ENCODE data around the gene DHCR24.

Gene DHCR24

DNA sequence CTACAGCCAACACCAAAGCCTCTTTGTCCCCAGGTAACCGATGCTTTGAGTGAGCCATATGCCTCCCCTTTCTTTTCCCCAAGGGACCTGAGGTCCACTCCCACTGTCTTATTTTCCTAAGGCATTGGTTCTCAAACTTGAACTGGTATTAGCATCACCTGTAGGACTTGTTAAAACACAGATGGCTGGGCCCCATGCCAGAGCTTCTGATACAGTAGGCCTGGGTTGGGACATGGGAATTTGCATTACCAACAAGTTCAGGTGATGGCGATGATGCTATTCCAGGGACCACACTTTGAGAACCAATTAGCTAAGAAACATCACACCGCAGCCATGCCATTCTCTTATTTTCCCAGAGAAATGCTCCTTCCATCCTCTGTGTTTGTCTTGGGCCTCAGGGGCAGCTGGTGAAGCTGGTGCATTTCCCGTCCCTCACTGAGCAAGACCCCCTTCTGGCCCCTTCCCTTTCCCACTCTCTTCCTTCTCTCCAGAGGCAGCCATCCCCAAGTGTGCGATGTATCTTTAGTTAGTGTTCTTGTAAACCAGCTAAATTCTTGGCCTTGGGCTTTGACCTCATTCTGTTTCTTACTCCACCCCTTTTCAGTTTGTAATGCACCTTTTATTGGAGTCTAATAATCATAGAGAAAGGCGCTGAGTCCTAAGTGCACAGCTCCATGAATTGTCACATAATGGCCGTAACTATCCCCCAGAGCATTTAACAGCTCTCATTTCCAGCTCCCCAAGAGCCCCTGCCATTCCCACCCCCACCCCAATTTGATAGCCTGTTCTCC, 71.7 kb downstream of the DHCR24 start:
- no peak for DNase-seq (ENCODE audit: low read depth)

- no peak for DNase-seq (ENCODE audit: low read depth)
These were observed 72.4 kb downstream of the DHCR24 start for GRCh38 chr1:54814571-54814970.

DNA sequence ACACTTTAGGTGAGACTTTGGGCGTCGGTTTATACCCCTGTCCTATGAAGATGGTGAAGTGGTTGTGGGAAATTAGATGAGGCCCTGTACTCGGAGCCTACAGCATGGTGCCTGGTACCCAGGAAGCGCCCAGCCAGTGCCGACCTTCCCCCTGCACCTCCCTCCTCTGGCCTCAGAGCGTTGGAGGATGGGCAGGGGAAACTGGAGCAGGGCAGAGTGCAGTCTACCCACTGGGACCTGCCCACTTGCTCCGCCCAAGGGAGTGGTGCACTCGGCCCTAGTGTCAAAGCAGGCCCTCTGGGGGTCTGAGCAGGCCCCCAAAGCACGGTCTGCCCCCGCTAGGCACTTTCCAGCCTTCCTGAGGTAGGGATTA, 72.9 kb downstream of the DHCR24 start:
- no peak for DNase-seq (ENCODE audit: low read depth)

- DNase-seq (ENCODE audit: low read depth): no peak
These were observed 73.4 kb downstream of the DHCR24 start for GRCh38 chr1:54813485-54814125.

DNA sequence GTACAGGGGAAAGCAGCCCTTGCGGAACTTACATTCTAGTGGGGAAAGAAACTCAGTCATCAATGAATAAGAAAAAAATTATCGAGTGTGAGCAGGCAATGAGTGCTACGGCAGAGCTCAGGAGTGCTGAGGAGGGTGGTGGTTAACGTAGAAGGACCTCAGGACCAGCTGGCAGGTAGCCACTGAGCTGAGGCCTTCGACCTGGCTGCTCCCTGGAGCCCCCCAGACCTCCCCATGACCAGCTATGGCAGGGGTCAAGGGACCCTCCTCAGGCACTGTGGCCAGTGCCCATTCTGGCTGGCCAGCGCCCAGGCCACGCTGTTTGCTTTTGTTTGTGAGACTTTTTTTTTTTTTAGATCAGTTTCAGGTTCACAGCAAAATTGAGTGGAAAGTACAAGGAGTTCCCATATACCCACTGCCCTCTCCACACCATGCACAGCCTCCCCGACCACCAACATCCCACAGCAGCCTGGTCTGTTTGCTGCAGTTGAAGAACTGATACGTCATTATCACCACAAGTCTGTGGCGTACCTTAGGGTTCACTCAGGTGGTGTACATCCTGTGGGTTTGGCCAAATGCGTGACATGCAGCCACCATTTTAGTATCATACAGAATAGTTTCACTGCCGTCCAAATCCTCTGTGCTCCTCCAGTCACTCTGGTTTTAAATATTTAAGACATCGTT, 74.1 kb downstream of the DHCR24 start:
- DNase-seq (ENCODE audit: low read depth): no peak

- no peak for DNase-seq (ENCODE audit: low read depth)
These were observed 75.0 kb downstream of the DHCR24 start for GRCh38 chr1:54811739-54812655.

GRCh38 chr1:54811066-54811465, 75.9 kb downstream of the DHCR24 start:
- no peak for DNase-seq (ENCODE audit: low read depth)

DNA sequence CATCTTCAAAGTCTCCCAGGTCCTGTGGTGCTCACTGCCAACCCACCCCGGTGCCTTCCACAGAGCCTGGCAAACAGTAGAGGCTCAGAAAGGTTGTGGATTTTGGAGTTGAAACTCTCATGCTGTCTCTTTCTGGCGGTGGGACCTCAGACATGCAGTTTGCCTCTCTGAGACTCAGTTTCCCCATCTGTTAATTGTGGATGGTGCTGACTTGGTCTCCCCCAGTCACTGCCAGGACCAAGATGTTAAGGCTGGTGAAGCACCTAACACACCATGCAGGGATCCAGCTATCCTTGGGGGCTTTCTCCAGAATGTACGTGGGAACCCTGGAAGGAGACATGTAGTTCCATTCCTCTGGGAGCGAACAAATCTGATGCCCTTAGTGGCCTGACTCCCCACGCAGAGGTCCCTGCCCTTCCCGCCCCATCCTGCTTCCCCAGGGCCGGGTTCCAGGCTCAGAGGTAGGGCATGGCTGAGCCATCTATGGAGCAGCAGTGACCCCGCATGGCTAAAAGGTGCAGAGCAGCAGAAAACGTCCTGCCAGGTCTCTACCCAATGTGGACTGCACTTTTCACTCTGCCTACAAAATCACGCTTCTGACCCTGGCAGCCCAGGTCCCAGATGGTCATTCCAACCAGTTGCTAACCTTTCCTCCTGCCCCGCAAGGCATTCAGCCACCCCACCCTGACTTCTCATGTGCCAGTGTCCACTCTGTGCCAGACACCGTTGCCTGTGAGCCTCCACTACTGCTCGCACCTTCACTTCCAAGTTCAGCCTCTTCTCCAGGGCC, 76.6 kb downstream of the DHCR24 start:
- no peak for DNase-seq (ENCODE audit: low read depth)

DNA sequence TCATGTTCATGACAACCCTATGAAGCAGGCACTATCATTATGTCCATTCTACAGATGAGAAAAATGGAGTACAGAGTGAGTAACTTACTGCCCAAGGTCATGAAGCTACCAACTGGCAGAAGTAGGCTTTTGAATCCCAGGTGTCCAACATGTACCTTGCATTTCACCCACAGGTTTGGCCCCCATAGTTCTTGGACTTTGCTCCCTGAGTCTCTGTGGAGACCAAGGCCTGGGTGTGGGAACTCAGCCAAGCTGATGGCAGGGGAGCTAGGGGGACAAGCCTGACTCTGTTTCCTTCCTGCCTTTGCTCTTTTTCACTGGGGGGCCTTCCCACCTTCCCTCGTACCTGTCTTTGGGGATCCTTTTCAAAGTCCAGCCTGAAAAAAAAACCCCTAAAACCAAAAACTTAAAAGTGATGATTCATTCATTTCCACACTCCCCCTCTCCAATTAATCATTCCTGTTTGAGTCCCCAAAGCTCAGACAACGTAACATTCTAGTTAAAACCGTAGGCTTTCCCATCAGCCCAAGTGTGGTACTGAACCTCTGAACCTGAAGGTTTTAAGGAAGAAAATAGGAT, 77.4 kb downstream of the DHCR24 start:
- DNase-seq (ENCODE audit: low read depth): no peak

DNA sequence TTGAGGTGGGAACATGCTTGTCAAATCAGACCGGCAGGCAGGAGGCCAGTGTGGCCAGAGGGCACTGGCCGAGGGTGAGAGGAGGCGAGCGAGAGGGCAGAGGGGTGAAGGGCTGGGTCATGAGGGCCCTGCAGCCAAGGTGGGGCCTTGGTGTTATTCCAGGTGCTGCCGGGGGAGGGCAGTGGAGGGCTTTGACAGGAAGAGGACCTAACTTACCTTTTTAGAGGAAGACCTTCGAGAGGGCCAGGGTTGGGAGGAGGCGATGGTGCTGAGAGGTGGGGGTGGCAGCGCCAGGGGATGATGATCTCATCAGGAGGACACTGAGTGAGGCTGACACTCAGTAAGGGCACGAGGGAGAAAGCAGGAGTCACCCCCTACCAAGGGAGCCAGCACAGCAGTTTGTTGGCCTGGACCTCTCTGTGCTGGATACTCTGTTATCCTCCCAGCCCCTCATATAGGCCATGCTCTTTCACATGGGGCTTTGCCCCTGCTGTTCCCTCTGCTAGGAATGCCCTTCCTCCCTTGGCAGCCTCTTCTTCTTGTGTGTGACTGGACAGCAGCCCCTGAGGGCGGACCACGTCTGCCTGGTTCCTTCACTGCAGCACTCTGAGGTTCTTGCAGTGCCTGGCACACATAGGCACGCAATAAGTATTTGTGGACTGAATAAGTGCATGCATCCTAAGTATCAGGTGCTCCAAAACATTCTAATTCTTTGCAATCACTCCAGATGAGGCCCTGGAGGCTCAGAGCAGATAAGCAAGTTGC, 78.4 kb downstream of the DHCR24 start:
- DNase-seq (ENCODE audit: low read depth): no peak

DNA sequence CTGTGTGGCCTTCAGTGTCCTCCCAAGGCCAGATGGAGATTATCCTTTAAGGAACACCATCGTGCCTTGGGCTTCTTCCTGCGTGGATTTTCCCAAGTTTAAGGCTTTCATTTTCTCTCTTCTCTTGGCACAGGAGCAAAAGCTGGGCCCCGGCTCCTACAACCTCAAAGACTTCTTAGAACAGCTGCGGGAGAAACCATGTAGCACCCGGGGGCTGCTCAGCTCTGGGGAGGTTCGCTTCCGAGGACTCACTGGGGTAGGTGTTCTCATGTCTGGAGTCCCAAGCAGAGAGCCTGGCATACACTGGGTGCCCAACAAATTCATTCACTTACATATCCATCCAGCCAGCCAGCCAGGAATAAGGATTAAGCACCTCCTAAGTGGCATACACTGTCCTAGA, 79.2 kb downstream of the DHCR24 start:
- no peak for DNase-seq (ENCODE audit: low read depth)

DNA sequence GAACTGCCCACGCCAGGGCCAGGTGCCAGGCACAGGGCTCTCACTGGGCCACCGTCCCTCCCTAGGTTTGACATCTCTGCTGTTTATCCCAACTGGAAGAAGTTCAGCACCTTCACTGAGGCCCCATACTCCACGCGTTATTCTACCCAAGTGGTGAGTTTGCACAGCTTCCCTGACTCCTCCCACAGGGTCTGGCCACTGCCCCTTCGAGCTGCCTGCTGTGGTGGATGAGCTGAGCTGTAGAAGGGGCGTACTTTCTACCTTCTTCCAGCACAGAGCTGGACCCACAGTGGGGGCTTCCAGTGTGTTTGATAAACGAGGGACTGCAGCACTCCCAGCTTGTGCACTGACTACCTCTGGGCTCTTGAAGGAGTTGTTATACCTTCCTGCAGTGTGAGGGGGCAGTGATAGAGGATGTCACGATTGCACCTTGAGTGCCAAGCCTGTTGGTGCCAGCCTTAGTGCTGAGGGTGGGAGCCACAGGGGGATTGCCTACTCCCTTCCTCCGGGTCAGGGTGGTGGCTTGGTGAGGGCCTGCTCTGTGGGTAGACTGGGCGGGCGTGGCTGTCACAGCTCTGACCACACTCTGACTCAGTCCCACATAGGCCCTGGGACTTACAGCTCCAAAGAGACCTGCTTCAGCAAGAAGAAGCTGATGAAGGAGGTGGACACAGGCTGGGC, 79.9 kb downstream of the DHCR24 start:
- no peak for DNase-seq (ENCODE audit: low read depth)

- no peak for DNase-seq (ENCODE audit: low read depth)
These were observed 81.0 kb downstream of the DHCR24 start for GRCh38 chr1:54805981-54806381.

GRCh38 chr1:54805466-54805865, 81.5 kb downstream of the DHCR24 start:
- DNase-seq (ENCODE audit: low read depth): no peak

GRCh38 chr1:54804471-54805132, 82.4 kb downstream of the DHCR24 start:
- DNase-seq (ENCODE audit: low read depth): no peak

DNA sequence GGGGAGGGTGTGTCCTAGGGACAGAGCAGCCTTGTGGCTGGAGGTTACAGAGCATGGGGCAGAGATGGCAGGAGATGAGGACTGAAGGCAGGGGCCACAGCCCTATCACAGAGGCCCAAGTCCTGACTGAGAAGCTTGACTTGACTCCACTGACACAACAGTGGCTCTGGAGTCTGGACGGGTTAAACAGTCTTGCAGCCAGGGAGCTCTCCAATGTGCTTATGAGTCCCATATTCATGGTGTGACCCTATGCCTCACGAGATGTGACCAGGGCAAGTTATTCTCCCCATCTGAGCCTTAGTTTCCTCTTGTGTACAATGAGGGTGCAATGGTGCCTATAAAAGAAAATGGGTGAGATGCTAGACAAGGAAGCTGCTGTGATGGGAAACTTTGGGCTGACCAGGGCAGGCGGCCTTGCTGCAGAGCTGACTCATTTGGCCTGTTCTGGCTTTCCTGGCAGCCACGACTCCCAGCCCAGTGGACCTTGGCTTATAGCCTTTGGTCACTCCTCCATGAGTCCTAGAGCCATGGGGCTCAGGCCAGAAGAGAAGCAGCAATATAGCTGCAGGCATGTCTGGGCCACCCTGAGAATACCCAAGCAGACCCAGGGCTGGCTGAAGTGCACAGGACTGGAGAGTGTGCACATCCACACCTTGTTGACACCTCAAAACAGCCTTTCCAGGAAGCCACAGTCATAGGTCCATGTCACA, 83.1 kb downstream of the DHCR24 start:
- no peak for DNase-seq (ENCODE audit: low read depth)

- DNase-seq (ENCODE audit: low read depth): no peak
These were observed 85.9 kb downstream of the DHCR24 start, which contains the start of gene TTC22 for GRCh38 chr1:54800899-54801759. TSS of gene TTC22 (minus strand) at chr1:54801323. CDS start at chr1:54801163, 160 bp downstream.

All from GM04503 (cell line).